Naive thymus-derived CD8-positive, alpha-beta T cell (primary cell): ENCODE measurements around the gene CDKAL1. TPM values are rescaled to one million over a fixed set of nuclear protein-coding genes. Genes with fewer than 3 reads are reported as not detected.
A peak's percentile ranks its signal among the peaks of the same experiment; 100 is the strongest.

Experiments used
- ATAC-seq, 2 donors: fragments of 150-1000 bp; cut with Tn5 transposase in 1 of 2; sonication (Bioruptor Pico), chemical (Tn5 transposase) in 1 of 2; 1 replicate in 1 of 2; 2 replicates in 1 of 2; pipeline ENCODE4 v1.10.0; 2021; ENCODE audit warnings: mild to moderate bottlenecking in 2 of 2, moderate library complexity in 2 of 2
- POLR2A ChIA-PET: fragments of 350-600 bp; sonication (Branson Sonifier 250); formaldehyde crosslinking; loops from one replicate; lab custom pipeline; 2021; ENCODE audit warnings: antibody characterized with exemption; lab: Charles Lee
- DNase-seq, 10 donors: peaks; one replicate each; pipeline versions ENCODE4 v3.0.0 to v3.0.0-alpha.2; 2020 to 2022
- H3K27ac Mint-ChIP-seq, 10 donors: one replicate each; pipeline ENCODE4 v1.8.0; 2020 to 2022; ENCODE audit warnings: mild to moderate bottlenecking in 10 of 10, mixed read lengths in 10 of 10, moderate library complexity in 4 of 10, inconsistent platforms in 1 of 10
- H3K27me3 Mint-ChIP-seq, 5 donors: one replicate each; pipeline ENCODE4 v1.8.0; 2021 to 2022; ENCODE audit warnings: mixed read lengths in 5 of 5
- H3K36me3 Mint-ChIP-seq, 3 donors: one replicate each; pipeline ENCODE4 v1.8.0; 2020 to 2022; ENCODE audit warnings: mixed read lengths in 3 of 3, mild to moderate bottlenecking in 2 of 3, inconsistent platforms in 1 of 3
- H3K4me1 Mint-ChIP-seq, 4 donors: one replicate each; pipeline ENCODE4 v1.8.0; 2021 to 2022; ENCODE audit warnings: mixed read lengths in 4 of 4
- H3K4me3 Mint-ChIP-seq, 10 donors: one replicate each; pipeline ENCODE4 v1.8.0; 2020 to 2022; ENCODE audit warnings: mild to moderate bottlenecking in 10 of 10, mixed read lengths in 10 of 10, moderate library complexity in 6 of 10, inconsistent platforms in 1 of 10
- H3K9me3 Mint-ChIP-seq, 9 donors: one replicate each; pipeline ENCODE4 v1.8.0; 2020 to 2022; ENCODE audit warnings: mixed read lengths in 9 of 9, mild to moderate bottlenecking in 3 of 9, inconsistent platforms in 1 of 9, moderate library complexity in 1 of 9
- polyA plus RNA-seq, 3 donors: library from polyadenylated mRNA; unstranded; fragments of 300-500 nt; fragmentation: Illumina TruSeq; gene quantifications; one replicate each; pipeline ENCODE4 v1.2.3, GENCODE V29; 2021
- total RNA-seq, 8 experiments: library from RNA in 2 of 8; stranded (reverse) in 2 of 8; gene quantifications; one replicate each; pipeline ENCODE4 v1.2.3 and lab custom pipeline; 2021 to 2026

Gene CDKAL1
- total and polyA plus RNA-seq, 5 experiments from 2014 or later = 21.5 to 36.7 (median 29.1) TPM

DNA sequence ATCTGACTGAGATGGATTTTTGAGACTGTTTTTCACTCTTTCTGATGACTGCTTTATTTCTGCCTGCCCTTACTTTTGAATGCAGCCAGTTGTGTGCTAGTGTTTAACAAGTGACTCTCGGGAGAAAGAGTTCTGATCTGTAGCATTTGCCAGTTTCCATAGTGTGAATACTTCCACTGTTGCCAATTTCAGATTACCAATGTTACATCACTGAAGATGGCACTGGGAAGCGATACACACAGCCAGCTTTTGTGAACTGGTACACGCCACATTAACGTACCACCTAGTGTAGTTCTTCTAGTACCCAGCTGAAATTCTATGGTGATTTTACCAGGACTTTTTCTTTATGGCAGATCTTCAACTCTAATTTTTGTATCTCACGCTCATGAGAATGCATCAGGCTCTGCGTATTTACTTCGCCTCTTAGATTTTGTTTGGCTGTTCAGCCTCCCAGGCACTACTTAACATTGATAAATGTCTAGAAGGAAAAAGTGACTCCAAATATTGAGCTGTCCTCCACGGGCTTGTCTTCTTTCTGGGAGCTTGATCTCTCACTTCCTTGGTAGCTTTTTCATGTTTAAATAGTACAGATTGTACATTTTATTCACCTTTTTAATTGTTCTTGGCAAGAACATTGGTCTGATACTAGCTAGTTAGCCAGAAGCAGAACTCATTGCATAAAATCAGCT is 537.7 kb downstream of the CDKAL1 start:
- Mint-ChIP-seq H3K27ac (peak overlapping the region in 1 of 10 donors; percentile 32), H3K9me3 (peaks cover 4 to 43% (median 25%) of the 10 kb centered on the region in 9 donors), H3K4me3 (no peak overlapping the region), H3K27me3 (no peaks in the 10 kb centered on the region), H3K4me1 (no peaks in the 10 kb centered on the region), H3K36me3 (peaks cover 54 to 76% (median 63%) of the 10 kb centered on the region in 3 donors)
- ATAC-seq (no peak), DNase-seq (no peak)
- POLR2A ChIA-PET = no interaction called here

DNA sequence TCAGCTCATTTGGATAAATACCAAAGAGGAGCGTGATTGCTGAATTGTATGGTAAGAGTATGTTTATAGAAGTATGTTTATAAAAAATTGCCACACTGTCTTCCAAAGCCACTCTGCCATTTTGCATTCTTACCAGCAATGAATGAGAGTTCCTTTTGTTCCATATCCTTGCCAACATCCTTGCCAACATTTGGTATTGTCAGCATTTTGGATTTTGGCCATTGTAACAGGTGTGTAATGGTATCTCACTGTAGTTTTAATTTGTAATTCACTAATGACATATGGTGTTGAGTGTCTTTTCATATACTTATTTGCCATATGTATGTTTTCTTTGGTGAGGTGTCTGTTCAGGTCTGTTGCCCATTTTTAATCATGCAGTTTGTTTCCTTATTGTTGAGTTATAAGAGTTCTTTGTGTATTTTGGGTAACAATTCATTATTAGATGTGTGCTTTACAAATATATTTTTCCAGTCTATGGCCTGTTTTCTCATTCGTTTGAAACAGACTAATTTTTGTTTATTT is 539.1 kb downstream of the CDKAL1 start:
- Mint-ChIP-seq H3K4me1 (no peaks in the 10 kb centered on the region), H3K27me3 (no peaks in the 10 kb centered on the region), H3K4me3 (no peak overlapping the region), H3K36me3 (peaks cover 42 to 70% (median 55%) of the 10 kb centered on the region in 3 donors), H3K9me3 (peaks cover 4 to 43% (median 25%) of the 10 kb centered on the region in 9 donors), H3K27ac (no peak overlapping the region)
- DNase-seq = no peak
- POLR2A ChIA-PET = no interaction called here
- no peak for ATAC-seq

DNA sequence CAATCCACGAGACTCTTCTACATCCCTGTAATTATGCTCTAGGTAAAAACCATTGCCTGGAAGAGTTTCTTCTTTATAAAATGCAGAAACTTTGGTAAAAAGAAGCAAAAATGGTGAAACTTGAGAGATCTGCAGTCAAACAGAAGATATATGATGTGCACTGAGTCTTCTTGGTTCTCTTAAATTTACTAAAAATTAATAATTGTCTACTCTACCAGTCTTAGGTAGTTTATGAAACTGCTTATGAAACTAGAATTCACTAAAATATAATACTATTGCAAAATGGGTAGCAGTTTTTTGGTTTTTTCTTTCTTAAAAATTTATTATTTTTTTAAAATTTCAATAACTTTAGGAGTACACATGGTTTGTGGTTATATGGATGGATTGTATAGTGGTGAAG is 540.2 kb downstream of the CDKAL1 start:
- ATAC-seq (no peak), DNase-seq (no peak)
- POLR2A ChIA-PET = no interaction called here
- H3K4me3 Mint-ChIP-seq = no peak overlapping the region
- peaks cover 4 to 43% (median 25%) of the 10 kb centered on the region in 9 donors for H3K9me3 Mint-ChIP-seq
- H3K27ac Mint-ChIP-seq = no peak overlapping the region
- H3K27me3 Mint-ChIP-seq = no peaks in the 10 kb centered on the region
- H3K36me3 Mint-ChIP-seq = peaks cover 44 to 70% (median 53%) of the 10 kb centered on the region in 3 donors
- H3K4me1 Mint-ChIP-seq = peaks cover 0 to 4% (median 0%) of the 10 kb centered on the region in 4 donors

DNA sequence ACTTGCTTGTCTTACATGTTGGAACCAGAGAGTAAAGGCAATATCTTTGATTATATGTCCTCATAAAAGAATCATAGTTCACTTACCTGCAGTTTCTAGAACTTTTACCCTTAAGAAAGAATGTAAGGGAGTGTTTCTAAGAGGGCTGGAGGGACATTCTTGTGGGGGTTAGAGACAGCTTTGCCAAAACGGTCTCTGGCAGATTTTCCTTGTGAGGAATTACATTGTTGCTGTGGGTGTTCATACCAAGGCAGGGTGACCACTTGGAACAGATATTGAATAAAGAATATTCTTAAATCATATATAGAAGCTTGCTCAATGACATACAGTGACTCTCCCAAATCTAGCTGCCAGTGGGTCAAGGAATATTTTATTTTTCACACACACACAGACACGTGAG is 541.7 kb downstream of the CDKAL1 start:
- Mint-ChIP-seq H3K27me3 (no peaks in the 10 kb centered on the region), H3K9me3 (peaks cover 4 to 33% (median 11%) of the 10 kb centered on the region in 9 donors), H3K4me1 (peaks cover 0 to 4% (median 0%) of the 10 kb centered on the region in 4 donors), H3K36me3 (peaks cover 45 to 65% (median 49%) of the 10 kb centered on the region in 3 donors), H3K27ac (no peak overlapping the region), H3K4me3 (no peak overlapping the region)
- ATAC-seq = no peak
- no peak for DNase-seq
- POLR2A ChIA-PET = no interaction called here

DNA sequence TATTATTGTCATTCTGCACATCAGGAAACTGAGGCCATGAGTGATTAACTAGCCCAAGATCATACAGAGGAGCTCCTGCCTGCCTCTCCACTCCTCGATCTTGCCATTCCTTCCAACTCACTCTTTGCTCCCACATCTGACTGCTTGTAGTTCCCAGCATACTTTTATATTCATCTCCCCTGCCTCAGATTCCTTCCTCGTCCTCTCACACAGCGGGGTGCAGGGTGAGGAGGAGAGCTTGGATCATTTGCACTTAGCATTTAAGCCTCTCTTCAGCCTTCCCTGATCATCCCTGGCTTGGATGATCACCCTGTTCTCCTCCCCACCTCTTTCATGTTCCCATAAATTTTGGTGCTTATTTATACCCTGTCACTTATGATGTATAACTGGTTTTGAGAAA is 544.2 kb downstream of the CDKAL1 start:
- Mint-ChIP-seq H3K27me3 (no peaks in the 10 kb centered on the region), H3K9me3 (peaks cover 0 to 10% (median 3%) of the 10 kb centered on the region in 9 donors), H3K4me1 (peaks cover 0 to 4% (median 0%) of the 10 kb centered on the region in 4 donors), H3K27ac (no peak overlapping the region), H3K36me3 (peaks cover 31 to 58% (median 36%) of the 10 kb centered on the region in 3 donors), H3K4me3 (no peak overlapping the region)
- DNase-seq = no peak
- POLR2A ChIA-PET = no interaction called here
- no peak for ATAC-seq

DNA sequence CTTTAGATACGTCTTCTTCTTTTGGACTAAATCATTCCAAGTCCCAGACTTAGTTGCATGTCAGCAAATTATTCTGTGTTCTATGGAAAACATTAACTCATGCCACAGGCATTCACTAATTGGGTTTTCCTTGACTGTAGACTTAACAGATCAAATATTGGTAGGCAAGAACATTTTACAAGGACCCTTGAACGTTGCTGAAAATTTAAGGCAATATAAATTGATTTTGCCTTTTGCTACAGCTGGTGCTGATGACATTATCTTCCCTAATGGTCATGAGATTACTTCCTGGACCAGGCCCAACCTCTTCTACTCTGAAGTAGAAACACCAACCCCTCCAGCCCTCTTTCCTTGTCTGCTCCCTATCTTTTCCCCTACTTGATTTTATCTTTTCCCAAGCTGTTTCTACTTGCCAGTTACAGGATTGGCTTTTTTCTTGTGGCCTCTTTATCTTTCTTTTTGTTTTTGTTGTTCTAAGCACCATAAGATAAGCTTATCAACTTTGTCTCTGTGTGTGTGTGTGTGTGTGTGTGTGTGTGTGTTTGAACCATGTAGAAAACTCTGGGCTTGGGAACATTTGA is 545.3 kb downstream of the CDKAL1 start:
- Mint-ChIP-seq H3K9me3 (peaks cover 0 to 10% (median 2%) of the 10 kb centered on the region in 9 donors), H3K36me3 (peaks cover 29 to 54% (median 42%) of the 10 kb centered on the region in 3 donors), H3K4me1 (peaks cover 0 to 4% (median 0%) of the 10 kb centered on the region in 4 donors), H3K27me3 (no peaks in the 10 kb centered on the region), H3K27ac (no peak overlapping the region), H3K4me3 (no peak overlapping the region)
- ATAC-seq (no peak), DNase-seq (no peak)
- POLR2A ChIA-PET = no interaction called here

DNA sequence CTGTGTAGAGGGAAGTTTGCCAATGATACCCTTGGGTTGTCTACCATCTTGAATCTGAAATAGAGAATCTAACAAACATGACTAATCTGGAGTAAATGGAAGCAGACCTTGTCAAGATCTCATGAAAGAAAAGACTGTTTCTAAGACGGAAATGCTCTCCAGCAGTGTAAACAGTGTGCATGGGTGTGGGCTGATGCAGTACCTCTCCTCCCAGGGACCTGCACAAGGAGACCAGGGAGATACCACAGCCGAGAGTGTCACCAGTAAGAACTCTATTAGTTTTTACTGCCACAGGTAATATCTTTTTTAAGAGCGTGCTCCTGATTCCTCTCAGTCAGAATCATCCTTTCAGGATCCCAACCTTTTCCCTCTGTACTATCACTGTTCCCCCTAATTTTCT is 546.0 kb downstream of the CDKAL1 start:
- Mint-ChIP-seq H3K4me3 (no peak overlapping the region), H3K27ac (no peak overlapping the region), H3K9me3 (peaks cover 0 to 10% (median 2%) of the 10 kb centered on the region in 9 donors), H3K27me3 (no peaks in the 10 kb centered on the region), H3K36me3 (peaks cover 33 to 58% (median 49%) of the 10 kb centered on the region in 3 donors), H3K4me1 (peaks cover 0 to 5% (median 0%) of the 10 kb centered on the region in 4 donors)
- POLR2A ChIA-PET = no interaction called here
- DNase-seq (no peak), ATAC-seq (no peak)

DNA sequence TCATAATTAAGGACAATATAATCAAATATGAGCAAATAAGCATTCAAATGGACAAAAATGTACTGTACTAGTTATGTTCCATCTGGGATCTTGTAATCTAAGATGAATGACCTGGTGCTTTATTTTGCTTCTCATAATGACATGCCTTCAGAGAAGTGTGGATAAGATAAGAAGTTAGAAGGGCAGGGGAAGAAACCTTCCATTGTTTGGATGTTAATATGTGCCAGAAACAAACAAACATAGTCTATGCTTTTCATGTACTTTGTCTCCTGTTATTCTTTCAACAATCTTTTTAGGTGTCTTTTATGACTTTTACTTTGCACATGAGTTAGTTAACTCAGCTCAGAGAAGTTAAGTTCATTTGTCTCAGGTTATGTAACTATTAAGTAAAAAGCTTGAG is 547.8 kb downstream of the CDKAL1 start:
- Mint-ChIP-seq H3K27ac (no peak overlapping the region), H3K4me3 (no peak overlapping the region), H3K27me3 (no peaks in the 10 kb centered on the region), H3K4me1 (peaks cover 0 to 5% (median 0%) of the 10 kb centered on the region in 4 donors), H3K36me3 (peaks cover 31 to 61% (median 60%) of the 10 kb centered on the region in 3 donors), H3K9me3 (peaks cover 0 to 3% (median 0%) of the 10 kb centered on the region in 9 donors)
- POLR2A ChIA-PET = no interaction called here
- DNase-seq = no peak
- no peak for ATAC-seq

DNA sequence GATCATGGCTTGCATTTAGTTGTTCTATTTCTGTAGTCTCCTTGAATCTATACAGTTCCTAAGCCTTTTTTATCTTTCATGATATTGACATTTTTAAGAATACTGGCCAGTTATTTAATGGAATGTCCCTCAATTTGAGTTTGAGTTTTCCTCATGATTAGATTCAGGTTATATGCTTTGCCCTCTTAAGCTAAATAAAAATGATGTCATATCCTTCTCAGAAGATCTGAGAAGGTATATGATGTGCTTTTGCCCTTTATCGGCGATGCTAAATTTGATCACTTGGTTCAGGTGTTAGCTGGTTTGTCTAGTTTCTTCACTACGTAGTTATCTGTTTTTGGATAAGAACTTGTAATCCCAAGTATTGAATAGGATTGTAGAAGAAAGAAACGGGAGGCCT is 549.5 kb downstream of the CDKAL1 start:
- H3K4me3 Mint-ChIP-seq = no peak overlapping the region
- H3K9me3 Mint-ChIP-seq = peaks cover 0 to under 1% (median 0%) of the 10 kb centered on the region in 9 donors
- POLR2A ChIA-PET = no interaction called here
- H3K36me3 Mint-ChIP-seq = peaks cover 26 to 65% (median 54%) of the 10 kb centered on the region in 3 donors
- ATAC-seq = no peak
- no peak for DNase-seq
- H3K27ac Mint-ChIP-seq = no peak overlapping the region
- H3K4me1 Mint-ChIP-seq = peaks cover 0 to 4% (median 0%) of the 10 kb centered on the region in 4 donors
- no peaks in the 10 kb centered on the region for H3K27me3 Mint-ChIP-seq

DNA sequence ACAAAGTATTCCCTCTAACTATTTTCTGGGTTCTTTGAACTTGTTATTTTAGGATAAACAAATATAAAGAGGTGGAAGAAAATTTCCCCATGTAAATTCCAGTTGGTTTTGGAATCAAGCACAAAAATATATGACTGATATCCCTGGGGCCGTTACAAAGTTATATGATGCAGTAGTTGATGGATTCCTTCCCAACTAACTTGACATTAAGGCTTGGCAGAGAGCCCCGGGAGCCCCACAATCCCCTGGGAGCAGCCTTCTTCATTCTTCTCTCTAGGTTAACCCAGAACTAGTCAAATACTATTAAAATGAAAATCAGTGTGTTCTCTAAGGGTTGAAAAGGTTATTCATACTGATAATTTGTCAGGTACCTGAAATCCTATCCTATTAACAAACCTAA is 550.4 kb downstream of the CDKAL1 start:
- H3K27me3 Mint-ChIP-seq = no peaks in the 10 kb centered on the region
- H3K9me3 Mint-ChIP-seq = no peaks in the 10 kb centered on the region
- no peak for ATAC-seq
- peaks cover 0 to 1% (median 0%) of the 10 kb centered on the region in 4 donors for H3K4me1 Mint-ChIP-seq
- H3K27ac Mint-ChIP-seq = no peak overlapping the region
- POLR2A ChIA-PET = no interaction called here
- H3K4me3 Mint-ChIP-seq = no peak overlapping the region
- H3K36me3 Mint-ChIP-seq = peaks cover 27 to 60% (median 54%) of the 10 kb centered on the region in 3 donors
- no peak for DNase-seq

DNA sequence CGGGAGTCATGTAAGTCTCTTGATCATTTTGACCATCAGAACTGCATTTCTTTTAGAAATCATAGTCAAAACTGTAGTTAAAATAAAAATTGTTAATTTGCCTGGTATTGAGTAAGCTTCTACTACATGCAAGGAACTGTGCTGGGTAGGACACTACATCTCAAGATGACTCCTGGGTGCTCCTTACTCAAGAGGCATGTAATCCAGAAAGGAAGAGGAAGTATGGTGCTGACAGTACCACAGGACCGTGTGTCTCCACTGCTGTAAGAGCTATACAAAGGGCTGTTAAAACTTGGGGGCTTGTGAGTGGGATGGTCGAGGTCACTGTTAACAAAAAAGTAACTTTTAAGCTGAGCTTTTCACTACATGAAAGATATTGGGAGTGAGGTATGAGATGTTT is 551.0 kb downstream of the CDKAL1 start:
- Mint-ChIP-seq H3K9me3 (no peaks in the 10 kb centered on the region), H3K27me3 (no peaks in the 10 kb centered on the region), H3K36me3 (peaks cover 27 to 58% (median 57%) of the 10 kb centered on the region in 3 donors), H3K27ac (no peak overlapping the region), H3K4me3 (no peak overlapping the region), H3K4me1 (peaks cover 0 to 1% (median 0%) of the 10 kb centered on the region in 4 donors)
- POLR2A ChIA-PET = no interaction called here
- ATAC-seq (no peak), DNase-seq (no peak)

DNA sequence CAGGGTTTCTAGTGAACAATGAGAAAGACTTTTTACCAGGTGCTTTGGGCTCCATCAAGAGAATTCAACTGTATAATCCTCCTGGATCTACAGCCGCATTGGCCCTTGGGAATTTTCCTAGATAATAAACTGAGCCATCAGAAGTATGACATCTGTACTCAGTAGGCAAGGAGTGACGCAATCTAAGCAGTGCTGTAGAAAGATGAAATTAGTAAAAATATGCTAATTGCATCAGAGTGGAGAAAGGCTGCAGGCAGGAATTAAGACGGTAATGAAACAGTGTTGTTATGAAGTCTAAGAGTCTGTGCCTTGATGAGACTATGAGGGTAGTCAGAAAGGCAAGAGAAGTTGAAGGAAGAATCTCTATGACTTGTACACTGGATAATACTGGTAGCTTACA is 551.4 kb downstream of the CDKAL1 start:
- ATAC-seq (no peak), DNase-seq (no peak)
- Mint-ChIP-seq H3K36me3 (peaks cover 22 to 57% (median 55%) of the 10 kb centered on the region in 3 donors), H3K27me3 (no peaks in the 10 kb centered on the region), H3K27ac (no peak overlapping the region), H3K9me3 (no peaks in the 10 kb centered on the region), H3K4me1 (peaks cover 0 to 1% (median 0%) of the 10 kb centered on the region in 4 donors), H3K4me3 (no peak overlapping the region)
- POLR2A ChIA-PET = no interaction called here

DNA sequence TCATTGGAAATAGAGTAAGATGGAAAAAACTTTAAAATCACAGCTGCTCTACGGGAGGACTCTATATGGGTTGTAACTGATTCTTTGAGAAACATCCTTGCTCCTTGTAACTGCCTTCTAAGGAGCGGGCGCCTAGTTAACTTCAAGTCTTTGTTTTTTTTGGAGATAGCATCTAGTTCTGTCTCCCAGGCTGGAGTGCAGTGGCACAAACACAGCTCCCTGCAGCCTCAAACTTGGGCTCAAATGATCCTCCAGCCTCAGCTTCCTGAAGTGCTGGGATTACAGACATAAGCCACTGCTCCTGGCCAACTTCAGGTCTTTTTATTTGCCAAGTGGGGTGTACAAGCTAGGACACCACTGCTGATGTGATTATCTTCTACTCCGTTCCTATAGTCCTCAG is 552.9 kb downstream of the CDKAL1 start:
- Mint-ChIP-seq H3K9me3 (no peaks in the 10 kb centered on the region), H3K36me3 (peaks cover 17 to 60% (median 59%) of the 10 kb centered on the region in 3 donors), H3K4me1 (peaks cover 0 to 1% (median 0%) of the 10 kb centered on the region in 4 donors), H3K27me3 (no peaks in the 10 kb centered on the region), H3K4me3 (no peak overlapping the region), H3K27ac (no peak overlapping the region)
- DNase-seq = no peak
- POLR2A ChIA-PET = no interaction called here
- no peak for ATAC-seq
